OCI-LY3 (cell line): ENCODE data around the gene MSMO1.
"Not testable (repeated sequence)": the region's sequence is repeated elsewhere in the genome, so short reads cannot be mapped to it uniquely, and the experiment has no call there.

Source experiments
- CTCF ChIP-seq: fragments of 200-600, 300-600 bp; sonication (generic); IDR thresholded peaks from 2 replicates; pipeline ENCODE4 v1.5.1; 2014; ENCODE audit warnings: antibody characterized with exemption, low read length, low read depth
- EZH2phosphoT487 ChIP-seq: fragments of 200-600 bp; shearing (Covaris generic); IDR thresholded peaks from 2 replicates; pipeline ENCODE4 v1.6.1; 2018; ENCODE audit warnings: antibody characterized with exemption, mixed run types, low read depth

GRCh38 chr4:165342340-165342739, 14.9 kb downstream of the MSMO1 start:
- TF ChIP-seq CTCF, EZH2phosphoT487: not testable (repeated sequence)
